Endothelial cell of umbilical vein (primary cell): ENCODE measurements around the gene CYP26A1. TPM values are rescaled to one million over a fixed set of nuclear protein-coding genes. Genes with fewer than 3 reads are reported as not detected.

Source experiments
- BruUV-seq: library from RNA; stranded (reverse); fragments of 400-500 nt; replicated peaks from 2 replicates; lab custom pipeline; 2021; lab: Mats Ljungman, UMichigan
- CTCF ChIA-PET: fragments of 300-600, 350-600 bp; sonication (Branson Sonifier 250); formaldehyde crosslinking; loops from one replicate; lab custom pipeline; 2021; ENCODE audit warnings: antibody characterized with exemption, inconsistent platforms; lab: Charles Lee
- POLR2A ChIA-PET: fragments of 300-600, 350-600 bp; sonication (Branson Sonifier 250); formaldehyde crosslinking; loops from one replicate; lab custom pipeline; 2021; ENCODE audit warnings: antibody characterized with exemption, inconsistent platforms; lab: Charles Lee
- DNase-seq: peaks from one replicate; pipeline ENCODE4 v3.0.0-alpha.2; 2011; ENCODE audit warnings: low read depth, low spot score
- FAIRE-seq: peaks from 2 replicates; lab custom pipeline; 2011; peaks lifted over from hg19 to GRCh38; lab: Jason Lieb, UNC
- H2AFZ ChIP-seq: 2 replicates; pipeline ENCODE4 v1.6.0; 2012; ENCODE audit warnings: low read depth, low read length, control low read depth, inconsistent platforms
- H3K27ac ChIP-seq: 2 replicates; pipeline ENCODE4 v1.5.1; 2011; ENCODE audit warnings: low read depth, mild to moderate bottlenecking, control low read depth, low read length, moderate library complexity; ENCODE audit not compliant: insufficient read depth
- H3K27me3 ChIP-seq, 2 experiments: 2 replicates each; pipeline versions ENCODE4 v1.6.0 to v1.6.1; 2011; ENCODE audit warnings: low read length in 2 of 2, mixed read lengths in 1 of 2; ENCODE audit not compliant: control insufficient read depth in 2 of 2, insufficient read depth in 2 of 2
- H3K36me3 ChIP-seq, 2 experiments: 2 replicates in 1 of 2; 3 replicates in 1 of 2; pipeline ENCODE4 v1.5.1; 2011; ENCODE audit warnings: low read length in 2 of 2, mild to moderate bottlenecking in 1 of 2, moderate library complexity in 1 of 2; ENCODE audit not compliant: control insufficient read depth in 2 of 2, insufficient read depth in 2 of 2; ENCODE audit errors: extremely low read depth in 1 of 2
- H3K4me1 ChIP-seq: 3 replicates; pipeline ENCODE4 v1.5.1; 2011; ENCODE audit warnings: mild to moderate bottlenecking, low read length; ENCODE audit not compliant: control insufficient read depth, insufficient read depth; ENCODE audit errors: extremely low read depth
- H3K4me2 ChIP-seq: 2 replicates; pipeline ENCODE4 v1.6.1; 2011; ENCODE audit warnings: low read length, control low read depth, mixed read lengths; ENCODE audit not compliant: insufficient read depth
- H3K4me3 ChIP-seq, 3 experiments: fragments of 200-600 bp in 1 of 3; sonication (generic), shearing (Covaris generic) in 1 of 3; replicated peaks in 1 of 3; 2 replicates each; pipeline ENCODE4 v1.5.1; 2011 to 2016; ENCODE audit warnings: control low read depth in 3 of 3, low read length in 3 of 3, mild to moderate bottlenecking in 2 of 3, inconsistent platforms in 1 of 3, low read depth in 1 of 3, moderate library complexity in 1 of 3; ENCODE audit not compliant: insufficient read depth in 1 of 3
- H3K79me2 ChIP-seq: 2 replicates; pipeline ENCODE4 v1.6.0; 2012; ENCODE audit warnings: low read length, inconsistent platforms; ENCODE audit not compliant: control insufficient read depth, insufficient read depth
- H3K9ac ChIP-seq: replicated peaks from 2 replicates; pipeline ENCODE3; 2011; ENCODE audit warnings: low read length, control low read depth; ENCODE audit not compliant: insufficient read depth; ENCODE audit errors: extremely low read depth
- H3K9me1 ChIP-seq: replicated peaks from 3 replicates; pipeline ENCODE4 v1.6.0; 2011; ENCODE audit warnings: mild to moderate bottlenecking, low read length; ENCODE audit not compliant: control insufficient read depth, insufficient read depth; ENCODE audit errors: extremely low read depth
- H3K9me3 ChIP-seq: replicated peaks from 2 replicates; pipeline ENCODE4 v1.5.1; 2012; ENCODE audit warnings: low read length, inconsistent platforms; ENCODE audit not compliant: control insufficient read depth, insufficient read depth
- H4K20me1 ChIP-seq: replicated peaks from 2 replicates; pipeline ENCODE3; 2011; ENCODE audit warnings: mild to moderate bottlenecking, low read length; ENCODE audit not compliant: control insufficient read depth, insufficient read depth; ENCODE audit errors: extremely low read depth
- CTCF ChIP-seq, 2 donors: IDR thresholded peaks; 1 replicate in 1 of 2; 2 replicates in 1 of 2; pipeline ENCODE4 v1.5.1; 2011; ENCODE audit warnings: low read length in 2 of 2, mild to moderate bottlenecking in 2 of 2, moderate library complexity in 2 of 2, control low read depth in 1 of 2, inconsistent platforms in 1 of 2, low read depth in 1 of 2; ENCODE audit not compliant: insufficient read depth in 1 of 2; ENCODE audit errors: extremely low read depth in 1 of 2
- EZH2 ChIP-seq: IDR thresholded peaks from 2 replicates; pipeline ENCODE4 v1.6.1; 2012; ENCODE audit warnings: borderline replicate concordance, low read depth, mild to moderate bottlenecking, moderate library complexity, low read length, inconsistent platforms; ENCODE audit not compliant: severe bottlenecking
- FOS ChIP-seq: IDR thresholded peaks from 2 replicates; pipeline ENCODE4 v1.6.1; 2011; ENCODE audit warnings: mild to moderate bottlenecking, low read length, moderate library complexity, borderline replicate concordance; ENCODE audit not compliant: insufficient read depth
- GATA2 ChIP-seq: IDR thresholded peaks from 2 replicates; pipeline ENCODE4 v1.7.0; 2011; ENCODE audit warnings: low read depth, mild to moderate bottlenecking, moderate library complexity, mixed read lengths, low read length; ENCODE audit not compliant: insufficient read length, insufficient read depth
- JUN ChIP-seq: IDR thresholded peaks from 2 replicates; pipeline ENCODE4 v1.6.1; 2011; ENCODE audit warnings: borderline replicate concordance, low read depth; ENCODE audit not compliant: insufficient read length, insufficient read depth
- MAX ChIP-seq: IDR thresholded peaks from 2 replicates; pipeline ENCODE4 v1.6.1; 2011; ENCODE audit not compliant: insufficient read depth, insufficient read length
- MYC ChIP-seq: IDR thresholded peaks from one replicate; pipeline ENCODE4 v1.6.1; 2011; ENCODE audit warnings: mild to moderate bottlenecking, low read depth, low read length
- POLR2A ChIP-seq: IDR thresholded peaks from 2 replicates; pipeline ENCODE4 v1.6.1; 2012; ENCODE audit warnings: low read depth, mild to moderate bottlenecking, control low read depth, low read length
- POLR2AphosphoS5 ChIP-seq: IDR thresholded peaks from 2 replicates; pipeline ENCODE4 v1.6.1; 2012; ENCODE audit warnings: low read depth, mild to moderate bottlenecking, control low read depth, low read length, moderate library complexity; ENCODE audit not compliant: insufficient read depth
- dilution Hi-C: fragments of 300-500 bp; cut with MboI; formaldehyde crosslinking; loops from one replicate; pipeline ENCODE4 v1.15.0; 2019; ENCODE audit warnings: low sequenced_read_pairs; ENCODE audit not compliant: extremely low pct_ligation_motif_present
- intact Hi-C: fragments of 100-400 bp; cut with micrococcal nuclease; formaldehyde crosslinking; loops from one replicate; pipeline ENCODE4 v1.10.0; 2022
- polyA plus RNA-seq, 4 experiments: library from polyadenylated mRNA; depleted of rRNA in 3 of 4; stranded (reverse) in 3 of 4; unstranded in 1 of 4; fragments of >200 nt; gene quantifications; 2 replicates each; pipeline versions ENCODE4 v1.2.1 to v1.2.3, GENCODE V29; 2011 to 2012; ENCODE audit warnings: missing spikeins in 1 of 4
- total RNA-seq: library from RNA; stranded (reverse); gene quantifications from 2 replicates; pipeline ENCODE4 v1.2.3, GENCODE V29; 2021

The CYP26A1 gene
- total and polyA plus RNA-seq, 2 donors (not counting 3 experiments of a cell fraction or from before 2014, with no cell fraction given): 0.95 to 4.4 TPM

- dilution Hi-C loops: no loop called here
- POLR2A ChIA-PET: no interaction called here
Measured at GRCh38 chr10:93085272-93085859, 11.7 kb downstream of the CYP26A1 start.

More at GRCh38 chr10:93085272-93085859, 11.7 kb downstream of the CYP26A1 start:
- TF ChIP-seq GATA2 (no peak), POLR2A (no peak), FOS (no peak), CTCF (IDR thresholded peaks at IDR 0.05; ENCODE audit: extremely low read depth in 1 of 2, insufficient read depth in 1 of 2, low read depth in 1 of 2, low read length in 2 of 2) (no peak), MAX (no peak), MYC (no peak), EZH2 (no peak), JUN (no peak), POLR2AphosphoS5 (no peak)
- DNase-seq (no peak), FAIRE-seq (no peak)
- no peaks in the 10 kb centered on the region for H3K79me2 ChIP-seq
- H2AFZ ChIP-seq: no peak overlapping the region
- H3K36me3 ChIP-seq: no peaks in the 10 kb centered on the region
- H3K4me2 ChIP-seq: no peak overlapping the region
- H3K4me3 ChIP-seq: no peak overlapping the region
- intact Hi-C loops: no loop called here
- H3K9me3 ChIP-seq: no peaks in the 10 kb centered on the region
- no peaks in the 10 kb centered on the region for H4K20me1 ChIP-seq
- H3K9ac ChIP-seq: no peak overlapping the region
- H3K27ac ChIP-seq: no peak overlapping the region
- BruUV-seq: no TSS peak
- peaks cover 5 to 6% of the 10 kb centered on the region in 2 experiments for H3K27me3 ChIP-seq
- no peaks in the 10 kb centered on the region for H3K4me1 ChIP-seq
- CTCF ChIA-PET: no interaction called here
- H3K9me1 ChIP-seq: no peaks in the 10 kb centered on the region
